T-helper 1 cell treated with Interleukin-12 subunit alpha and Interleukin-12 subunit beta and Interleukin-4 antibody, amounts not matched to agents 30 ng/mL and 1 ng/mL, for 36 hours (primary cell): ENCODE measurements around the gene ZBTB3. TPM values are rescaled to one million over a fixed set of nuclear protein-coding genes. Genes with fewer than 3 reads are reported as not detected.
"Not testable (repeated sequence)": the region's sequence is repeated elsewhere in the genome, so short reads cannot be mapped to it uniquely, and the experiment has no call there.

Source experiments
- intact Hi-C: fragments of 100-400 bp; cut with micrococcal nuclease; formaldehyde crosslinking; loops from one replicate; pipeline ENCODE4 v1.15.1; 2024
- total RNA-seq: library from RNA; stranded (reverse); gene quantifications from 2 replicates; pipeline ENCODE4 v1.2.3, GENCODE V29; 2022

ZBTB3 gene
- total RNA-seq, 1 donor from 2014 or later: 13.8 TPM

DNA sequence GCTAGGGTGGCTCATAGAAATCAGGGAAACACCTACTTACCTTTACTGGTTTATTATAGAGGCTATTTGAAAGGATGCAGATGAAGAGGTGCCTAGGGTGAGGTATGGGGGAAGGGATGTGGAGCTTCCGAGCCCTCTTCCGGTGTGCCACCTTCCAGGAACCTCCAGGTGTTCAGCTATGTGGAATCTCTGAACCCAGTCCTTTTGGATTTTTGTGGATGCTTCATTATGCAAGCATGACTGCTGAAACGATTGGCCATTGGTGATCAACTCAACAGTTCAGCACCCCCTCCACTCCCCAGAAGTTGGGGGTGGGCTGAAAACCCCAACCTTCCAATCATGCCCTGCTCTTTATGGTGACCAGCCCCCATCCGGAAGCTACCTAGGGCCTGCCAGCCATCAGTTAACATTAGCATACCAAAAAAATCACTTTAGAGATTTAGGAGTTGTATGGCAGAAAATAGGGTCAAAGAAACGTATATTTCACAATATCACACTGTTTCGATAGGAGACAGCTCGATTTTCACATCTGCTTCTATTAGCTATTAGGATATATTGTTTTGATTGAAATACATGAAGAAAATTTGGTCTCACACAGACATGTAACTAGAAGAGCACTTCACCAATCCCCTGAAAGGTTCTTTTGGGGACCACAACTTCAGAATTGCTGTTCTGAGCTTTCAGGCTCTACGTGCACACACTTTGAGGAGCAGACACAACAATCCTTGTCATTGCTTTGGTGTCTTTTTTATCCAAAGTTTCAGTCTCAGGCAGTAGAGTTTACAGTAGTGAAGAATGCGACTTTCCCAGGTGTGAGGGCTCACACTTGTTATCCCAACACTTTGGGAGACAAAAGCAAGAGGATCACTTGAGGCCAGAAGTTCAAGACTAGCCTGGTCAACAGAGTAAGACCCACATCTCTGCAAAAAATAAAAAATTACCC, 4.2 kb upstream of the ZBTB3 start:
- intact Hi-C loops: no loop called here

DNA sequence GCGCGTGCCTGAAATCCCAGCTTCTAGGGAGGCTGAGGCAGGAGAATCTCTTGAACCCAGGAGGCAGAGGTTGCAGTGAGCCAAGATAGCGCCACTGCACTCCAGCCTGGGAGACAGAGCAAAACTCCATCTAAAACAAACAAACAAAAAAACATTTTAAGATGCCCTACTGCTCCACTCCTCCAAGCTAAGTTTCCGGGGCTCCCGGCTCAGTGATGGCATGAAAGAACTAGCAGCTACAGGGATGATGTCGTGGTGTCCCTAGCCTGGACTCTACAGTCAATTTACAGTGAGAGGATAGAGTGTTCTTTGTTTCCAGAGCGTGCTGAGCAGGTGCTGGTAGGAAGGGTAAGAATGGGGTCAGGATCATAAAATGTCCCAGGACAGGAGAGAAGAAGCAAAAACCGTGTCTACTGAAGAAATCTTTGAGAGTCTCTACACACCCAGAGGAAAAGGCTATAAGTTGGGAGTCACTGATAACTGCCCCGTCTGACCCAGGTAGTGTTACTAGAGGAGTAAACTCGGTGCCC, 1.2 kb upstream of the ZBTB3 start:
- intact Hi-C loops: loop anchor here (2.0 kb wide), 1 partner anchor 76 kb away; the partner anchor contains the start of gene UBXN1

DNA sequence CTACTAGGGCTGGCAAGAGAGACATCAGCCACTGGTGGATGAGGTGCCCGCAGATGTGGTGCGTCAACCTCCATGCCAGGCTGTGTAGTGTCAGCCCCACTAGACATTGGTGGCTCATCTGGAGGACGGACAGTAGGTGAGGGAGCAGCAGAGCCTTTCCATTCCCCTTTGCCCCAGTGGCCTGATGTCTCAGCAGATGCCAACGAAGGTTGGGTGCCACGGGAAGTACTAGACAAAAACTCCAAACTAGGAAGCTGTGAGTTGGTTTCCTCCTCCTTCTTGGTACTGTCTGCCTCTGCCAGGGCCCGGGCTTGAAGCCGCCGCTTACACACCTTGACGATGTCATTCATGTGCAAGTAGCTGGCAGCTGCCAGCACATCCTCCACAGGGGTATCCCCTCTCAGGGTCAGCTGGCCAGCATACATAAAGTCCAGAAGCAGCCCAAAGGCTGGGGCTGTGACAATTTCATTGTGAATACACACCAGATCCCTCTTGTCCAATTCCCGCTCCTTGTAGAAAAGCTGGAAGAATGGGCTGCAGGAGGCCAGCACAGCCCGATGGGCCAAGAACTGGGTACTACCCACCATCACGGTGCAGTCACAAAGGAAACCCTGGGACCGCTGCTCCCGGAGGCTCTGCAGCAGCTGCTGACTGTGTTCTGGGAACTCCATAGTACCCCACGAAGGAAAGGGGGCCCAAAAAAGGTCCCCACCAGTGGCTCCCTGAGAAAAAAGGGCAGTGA, 795 bp downstream of the ZBTB3 start:
- intact Hi-C loops: loop anchor here (1.0 kb wide), 2 partner anchors 8 to 34 kb away; partner anchors contain the start of genes POLR2G and TMEM179B

- intact Hi-C loops: no loop called here
Observed at GRCh38 chr11:62752177-62752785, 1.7 kb downstream of the ZBTB3 start.

GRCh38 chr11:62749931-62750330, 4.0 kb downstream of the ZBTB3 start:
- intact Hi-C loops: not testable (repeated sequence)

GRCh38 chr11:62747475-62748160, 6.3 kb downstream of the ZBTB3 start:
- intact Hi-C loops: no loop called here

DNA sequence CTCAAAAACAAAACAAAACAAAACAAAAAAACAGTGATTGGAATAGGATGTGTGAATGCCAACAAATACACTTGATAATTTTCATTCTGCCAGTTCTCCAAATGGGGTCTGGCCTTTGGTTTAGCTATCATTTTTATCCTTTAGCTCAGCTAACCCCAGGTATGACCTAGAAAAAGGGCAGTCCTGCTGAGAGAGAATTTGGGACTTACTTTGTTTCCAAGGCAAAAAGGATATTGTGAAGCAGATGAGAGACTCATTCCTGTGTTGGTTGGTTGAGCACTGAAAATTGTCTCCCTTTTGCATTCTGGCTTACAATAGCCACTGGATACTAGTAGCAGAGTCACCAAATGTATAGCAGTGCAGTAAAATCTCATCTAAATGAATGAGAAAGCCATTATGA, 16.8 kb downstream of the ZBTB3 start:
- intact Hi-C loops: no loop called here

GRCh38 chr11:62732830-62733229, 21.1 kb downstream of the ZBTB3 start:
- intact Hi-C loops: no loop called here

DNA sequence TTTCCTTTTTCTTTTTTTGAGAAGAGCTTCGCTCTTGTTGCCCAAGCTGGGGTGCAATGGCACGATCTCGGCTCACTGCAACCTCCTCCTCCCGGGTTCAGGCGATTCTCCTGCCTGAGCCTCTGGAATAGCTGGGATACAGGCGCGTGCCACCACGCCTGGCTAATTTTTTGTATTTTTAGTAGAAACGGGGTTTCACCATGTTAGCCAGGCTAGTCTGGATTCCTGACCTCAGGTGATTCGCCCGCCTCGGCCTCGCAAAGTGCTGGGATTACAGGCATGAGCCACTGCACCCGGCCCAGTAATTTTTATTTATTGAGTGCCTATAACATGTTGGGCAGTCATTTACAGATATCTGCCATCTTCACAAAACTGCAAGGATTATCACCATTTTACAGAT, 23.9 kb downstream of the ZBTB3 start:
- intact Hi-C loops: not testable (repeated sequence)

- intact Hi-C loops: loop anchor here (1.0 kb wide), 8 partner anchors 26 to 152 kb away; partner anchors contain the start of genes LBHD1, NXF1, POLR2G and SLC3A2
Observed at GRCh38 chr11:62728171-62728988, 25.6 kb downstream of the ZBTB3 start, which contains the start of gene TTC9C. TTC9C (plus strand) TSS chr11:62728486; CDS start chr11:62728849, 363 bp downstream.

DNA sequence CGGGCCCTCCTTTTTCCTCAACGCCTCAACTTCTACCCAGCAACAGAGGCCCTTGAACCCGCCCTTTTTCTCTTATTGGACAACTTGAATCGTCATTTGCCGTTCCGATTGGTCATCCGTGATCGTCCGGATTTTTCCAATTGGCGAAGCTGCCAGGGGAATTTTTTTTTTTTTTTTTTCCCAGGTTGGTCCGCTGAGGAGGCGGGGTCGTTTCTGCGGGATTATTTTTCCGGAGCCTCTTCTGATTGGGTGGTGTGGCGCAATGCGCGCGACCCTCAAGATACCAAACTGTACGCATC, 26.1 kb downstream of the ZBTB3 start:
- intact Hi-C loops: loop anchor here (1.0 to 2.0 kb wide), 19 partner anchors 19 to 152 kb away; partner anchors contain the start of genes C11orf98, CSKMT, GANAB and INTS5

- intact Hi-C loops: loop anchor here (1.0 to 2.0 kb wide), 11 partner anchors 18 to 137 kb away; partner anchors contain the start of genes C11orf98, CSKMT, GANAB and INTS5
Observed at GRCh38 chr11:62727165-62727871, 26.6 kb downstream of the ZBTB3 start, which contains the start of gene HNRNPUL2. HNRNPUL2 (minus strand) TSS chr11:62727457; CDS start chr11:62727156, 301 bp downstream.

DNA sequence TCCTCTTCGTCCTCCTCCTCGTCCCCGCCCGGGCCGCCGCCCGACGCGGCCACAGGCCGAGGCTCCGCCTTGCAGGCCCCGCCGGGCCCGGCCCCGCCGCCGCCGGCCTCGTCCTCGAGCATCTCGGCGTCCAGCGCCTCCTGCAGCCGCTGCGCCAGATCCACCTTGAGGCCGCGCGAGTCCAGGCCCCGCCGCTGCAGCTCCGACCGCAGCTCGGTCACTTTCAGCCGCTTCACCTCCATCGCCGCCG, 27.1 kb downstream of the ZBTB3 start:
- intact Hi-C loops: loop anchor here (1.0 to 2.0 kb wide), 11 partner anchors 18 to 136 kb away; partner anchors contain the start of genes C11orf98, CSKMT, GANAB and INTS5

GRCh38 chr11:62726156-62726914, 27.6 kb downstream of the ZBTB3 start:
- intact Hi-C loops: loop anchor here (2.0 kb wide), 2 partner anchors 62 to 136 kb away; partner anchors contain the start of genes C11orf98, CSKMT and TUT1

DNA sequence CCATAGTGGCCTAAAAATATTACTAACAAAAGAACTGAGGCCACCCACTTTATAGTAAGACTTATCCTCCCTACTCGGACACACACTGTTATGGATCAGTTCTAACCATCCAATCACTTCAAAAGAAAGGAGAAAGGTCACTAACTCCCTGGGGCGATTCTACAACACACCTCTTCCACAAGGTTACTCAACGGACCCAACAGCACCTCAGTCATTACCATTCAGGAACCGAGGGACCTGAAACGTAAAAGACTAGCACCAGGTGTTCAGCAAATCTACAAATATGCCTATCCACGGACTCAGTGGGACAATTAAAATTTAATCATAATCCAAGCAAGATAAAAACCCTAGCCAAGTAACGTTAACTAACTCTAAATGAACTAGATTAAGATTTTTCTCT, 28.3 kb downstream of the ZBTB3 start:
- intact Hi-C loops: loop anchor here (2.0 kb wide), 2 partner anchors 61 to 135 kb away; partner anchors contain the start of genes C11orf98, CSKMT and TUT1

DNA sequence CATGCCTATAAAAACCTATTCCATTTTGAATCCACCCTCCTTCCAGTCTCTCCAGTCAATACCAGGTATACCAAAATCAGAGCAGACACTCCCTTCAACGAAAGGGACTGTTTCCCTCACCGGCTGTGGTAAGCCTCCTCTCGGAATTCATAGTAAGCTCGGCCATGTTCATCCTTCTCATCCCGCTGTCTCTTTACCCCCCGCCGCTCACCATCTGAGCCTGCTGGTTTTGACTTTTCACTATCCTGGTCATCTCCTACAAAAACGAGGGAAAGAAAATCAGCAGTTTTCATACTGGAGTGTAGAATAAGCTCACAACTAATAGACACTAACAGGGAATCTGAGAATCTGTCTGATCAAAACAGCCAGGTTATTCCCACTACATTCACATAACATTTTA, 29.8 kb downstream of the ZBTB3 start:
- intact Hi-C loops: no loop called here

DNA sequence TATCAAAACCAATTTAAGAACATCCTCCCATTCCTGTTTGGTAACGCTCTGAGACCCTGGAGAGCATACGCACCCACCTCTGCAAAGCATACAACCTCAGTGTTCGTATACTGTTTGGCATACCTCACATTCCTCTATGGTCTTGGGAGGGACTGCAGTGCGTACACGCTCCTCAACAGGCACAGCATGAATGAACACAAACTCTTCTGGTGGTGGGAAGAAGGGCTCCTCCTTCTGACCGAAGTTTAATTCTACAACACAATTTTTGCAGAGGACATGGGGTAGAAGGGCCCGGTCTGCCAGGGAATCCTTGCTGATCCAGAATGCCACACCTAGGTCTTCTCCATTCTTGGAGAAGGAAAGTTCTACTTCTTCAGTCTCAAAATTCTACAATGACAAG, 32.0 kb downstream of the ZBTB3 start:
- intact Hi-C loops: no loop called here

GRCh38 chr11:62719302-62719978, 34.5 kb downstream of the ZBTB3 start:
- intact Hi-C loops: no loop called here
